ENCODE results near the gene PCDH15.
"Not testable (repeated sequence)": the region's sequence is repeated elsewhere in the genome, so short reads cannot be mapped to it uniquely, and the experiment has no call there.

The PCDH15 gene

GRCh38 chr10:54415483-54415882 is 385.5 kb downstream of the PCDH15 start:
- no peaks in the 10 kb centered on the region for H3K36me3 ChIP-seq (ENCODE audit: control insufficient read depth in 2 of 2, insufficient read depth in 2 of 2, low read length in 2 of 2)

DNA sequence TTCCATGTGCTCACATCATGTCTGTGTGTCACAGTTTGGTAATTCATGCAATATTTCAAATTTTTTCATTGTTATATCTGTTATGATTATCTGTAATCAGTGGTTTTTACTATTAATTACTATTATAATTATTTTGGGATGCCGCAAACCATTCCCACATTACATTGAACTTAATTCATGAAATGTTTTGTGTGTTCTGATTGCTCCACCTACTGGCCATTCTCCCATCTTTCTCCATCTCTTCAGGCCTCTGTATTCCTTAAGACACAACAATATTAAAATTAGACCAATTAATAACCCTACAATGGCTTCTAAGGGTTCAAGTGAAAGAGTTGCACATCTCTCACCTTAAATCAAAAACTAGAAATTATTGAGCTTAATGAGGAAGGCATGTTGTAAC is 398.5 kb downstream of the PCDH15 start:
- Histone ChIP-seq H3K9me3 (ENCODE audit: control insufficient read depth in 2 of 2, low read length in 2 of 2) (no peaks in the 10 kb centered on the region), H3K36me3 (ENCODE audit: control insufficient read depth in 2 of 2, insufficient read depth in 2 of 2, low read length in 2 of 2) (no peaks in the 10 kb centered on the region), H3K27me3 (ENCODE audit: control insufficient read depth in 1 of 2, insufficient read depth in 2 of 2, low read length in 2 of 2) (no peaks in the 10 kb centered on the region), H3K9ac (ENCODE audit: low read length in 2 of 2) (no peak overlapping the region), H3K4me3 (ENCODE audit: low read length in 2 of 2) (no peak overlapping the region), H3K4me1 (ENCODE audit: control insufficient read depth, insufficient read depth, low read length) (no peaks in the 10 kb centered on the region), H3K27ac (ENCODE audit: low read length) (no peak overlapping the region)

More at GRCh38 chr10:54415483-54415882, 385.5 kb downstream of the PCDH15 start:
- Histone ChIP-seq H3K27ac (ENCODE audit: low read length) (no peak overlapping the region), H3K4me1 (ENCODE audit: control insufficient read depth, insufficient read depth, low read length) (no peaks in the 10 kb centered on the region), H3K4me3 (ENCODE audit: low read length in 2 of 2) (no peak overlapping the region), H3K9me3 (ENCODE audit: control insufficient read depth in 2 of 2, low read length in 2 of 2) (no peaks in the 10 kb centered on the region), H3K27me3 (ENCODE audit: control insufficient read depth in 1 of 2, insufficient read depth in 2 of 2, low read length in 2 of 2) (no peaks in the 10 kb centered on the region), H3K9ac (ENCODE audit: low read length in 2 of 2) (no peak overlapping the region)

DNA sequence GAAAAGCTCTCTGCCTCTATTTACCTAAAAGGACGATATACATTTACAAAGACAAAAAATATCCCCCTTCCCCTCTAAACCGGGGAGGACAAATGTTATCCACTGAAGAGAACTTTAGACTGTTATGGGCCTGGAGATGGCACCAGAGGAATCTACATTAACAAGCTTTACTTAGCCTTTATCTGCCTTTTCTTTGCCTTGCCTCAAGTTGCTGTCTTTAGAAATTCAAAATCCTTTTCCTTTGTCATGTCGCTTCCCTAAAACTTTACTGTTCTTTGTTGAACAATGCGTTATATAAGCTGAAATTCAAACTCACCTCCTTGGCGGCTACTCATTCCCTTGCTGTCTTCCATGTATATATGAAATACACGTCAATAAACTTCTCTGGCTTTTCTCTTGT is 405.0 kb downstream of the PCDH15 start:
- H3K36me3 ChIP-seq (ENCODE audit: control insufficient read depth in 2 of 2, insufficient read depth in 2 of 2, low read length in 2 of 2), result no peaks in the 10 kb centered on the region
- H3K9me3 ChIP-seq (ENCODE audit: control insufficient read depth in 2 of 2, low read length in 2 of 2), result no peaks in the 10 kb centered on the region
- no peak overlapping the region for H3K27ac ChIP-seq (ENCODE audit: low read length)
- H3K27me3 ChIP-seq (ENCODE audit: control insufficient read depth in 1 of 2, insufficient read depth in 2 of 2, low read length in 2 of 2), result no peaks in the 10 kb centered on the region
- no peak overlapping the region for H3K4me3 ChIP-seq (ENCODE audit: low read length in 2 of 2)
- H3K9ac ChIP-seq (ENCODE audit: low read length in 2 of 2), result no peak overlapping the region
- H3K4me1 ChIP-seq (ENCODE audit: control insufficient read depth, insufficient read depth, low read length), result no peaks in the 10 kb centered on the region

- not testable (repeated sequence) for H3K36me3 ChIP-seq (ENCODE audit: control insufficient read depth in 2 of 2, insufficient read depth in 2 of 2, low read length in 2 of 2); H3K27me3 ChIP-seq (ENCODE audit: control insufficient read depth in 1 of 2, insufficient read depth in 2 of 2, low read length in 2 of 2)
These were observed 406.4 kb downstream of the PCDH15 start for GRCh38 chr10:54394598-54394997.

DNA sequence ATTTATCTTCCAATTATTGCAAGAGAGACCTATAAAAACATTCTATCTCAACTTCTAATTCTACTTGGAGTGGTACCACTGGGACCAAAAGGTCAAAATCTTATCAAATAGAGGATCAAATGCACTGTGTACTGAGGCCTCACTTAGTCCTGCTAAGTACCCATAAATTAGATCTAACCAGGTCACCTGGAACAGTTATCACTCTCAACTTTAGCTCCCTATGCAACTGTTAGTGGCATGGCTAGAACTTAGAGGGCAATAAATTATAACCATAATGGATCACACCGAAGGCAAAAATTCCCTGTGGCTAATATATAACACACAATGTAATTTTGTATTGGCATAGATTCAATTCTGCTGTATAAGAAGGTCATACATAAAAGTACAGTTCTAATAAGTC is 428.9 kb downstream of the PCDH15 start:
- no peaks in the 10 kb centered on the region for H3K4me1 ChIP-seq (ENCODE audit: control insufficient read depth, insufficient read depth, low read length)
- H3K27me3 ChIP-seq (ENCODE audit: control insufficient read depth in 1 of 2, insufficient read depth in 2 of 2, low read length in 2 of 2), result no peaks in the 10 kb centered on the region
- H3K27ac ChIP-seq (ENCODE audit: low read length), result no peak overlapping the region
- no peaks in the 10 kb centered on the region for H3K9me3 ChIP-seq (ENCODE audit: control insufficient read depth in 2 of 2, low read length in 2 of 2)
- H3K9ac ChIP-seq (ENCODE audit: low read length in 2 of 2), result no peak overlapping the region
- H3K4me3 ChIP-seq (ENCODE audit: low read length in 2 of 2), result no peak overlapping the region
- H3K36me3 ChIP-seq (ENCODE audit: control insufficient read depth in 2 of 2, insufficient read depth in 2 of 2, low read length in 2 of 2), result no peaks in the 10 kb centered on the region

More at GRCh38 chr10:54394598-54394997, 406.4 kb downstream of the PCDH15 start:
- H3K9ac ChIP-seq (ENCODE audit: low read length in 2 of 2); H3K4me1 ChIP-seq (ENCODE audit: control insufficient read depth, insufficient read depth, low read length); H3K4me3 ChIP-seq (ENCODE audit: low read length in 2 of 2); H3K27ac ChIP-seq (ENCODE audit: low read length); H3K9me3 ChIP-seq (ENCODE audit: control insufficient read depth in 2 of 2, low read length in 2 of 2): not testable (repeated sequence)

- Histone ChIP-seq H3K4me3 (ENCODE audit: low read length in 2 of 2) (no peak overlapping the region), H3K36me3 (ENCODE audit: control insufficient read depth in 2 of 2, insufficient read depth in 2 of 2, low read length in 2 of 2) (no peaks in the 10 kb centered on the region), H3K27me3 (ENCODE audit: control insufficient read depth in 1 of 2, insufficient read depth in 2 of 2, low read length in 2 of 2) (no peaks in the 10 kb centered on the region), H3K4me1 (ENCODE audit: control insufficient read depth, insufficient read depth, low read length) (no peaks in the 10 kb centered on the region), H3K9me3 (ENCODE audit: control insufficient read depth in 2 of 2, low read length in 2 of 2) (no peaks in the 10 kb centered on the region), H3K9ac (ENCODE audit: low read length in 2 of 2) (no peak overlapping the region), H3K27ac (ENCODE audit: low read length) (no peak overlapping the region)
These were observed 432.0 kb downstream of the PCDH15 start for GRCh38 chr10:54368984-54369383.

DNA sequence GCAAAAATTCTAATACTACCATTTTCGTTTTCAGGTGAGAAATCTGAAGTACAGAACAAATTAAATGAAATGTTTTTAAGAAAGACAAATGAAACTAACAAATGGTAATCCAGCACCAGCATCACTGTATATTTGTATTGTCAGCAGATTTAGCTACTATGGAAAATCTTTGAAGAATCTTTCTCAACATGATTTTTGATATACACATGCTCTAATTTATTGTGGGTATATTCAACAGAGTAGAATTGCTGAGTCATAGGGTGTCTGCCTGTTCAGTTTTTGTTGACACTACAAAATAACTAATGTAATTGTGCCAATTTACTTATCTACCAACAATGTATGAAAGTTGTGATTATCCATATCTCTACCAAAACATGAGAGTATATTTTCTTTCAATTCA is 437.6 kb downstream of the PCDH15 start:
- H3K36me3 ChIP-seq (ENCODE audit: control insufficient read depth in 2 of 2, insufficient read depth in 2 of 2, low read length in 2 of 2), result no peaks in the 10 kb centered on the region
- no peak overlapping the region for H3K4me3 ChIP-seq (ENCODE audit: low read length in 2 of 2)
- H3K27ac ChIP-seq (ENCODE audit: low read length), result no peak overlapping the region
- H3K27me3 ChIP-seq (ENCODE audit: control insufficient read depth in 1 of 2, insufficient read depth in 2 of 2, low read length in 2 of 2), result no peaks in the 10 kb centered on the region
- no peak overlapping the region for H3K9ac ChIP-seq (ENCODE audit: low read length in 2 of 2)
- H3K9me3 ChIP-seq (ENCODE audit: control insufficient read depth in 2 of 2, low read length in 2 of 2), result no peaks in the 10 kb centered on the region
- no peaks in the 10 kb centered on the region for H3K4me1 ChIP-seq (ENCODE audit: control insufficient read depth, insufficient read depth, low read length)

DNA sequence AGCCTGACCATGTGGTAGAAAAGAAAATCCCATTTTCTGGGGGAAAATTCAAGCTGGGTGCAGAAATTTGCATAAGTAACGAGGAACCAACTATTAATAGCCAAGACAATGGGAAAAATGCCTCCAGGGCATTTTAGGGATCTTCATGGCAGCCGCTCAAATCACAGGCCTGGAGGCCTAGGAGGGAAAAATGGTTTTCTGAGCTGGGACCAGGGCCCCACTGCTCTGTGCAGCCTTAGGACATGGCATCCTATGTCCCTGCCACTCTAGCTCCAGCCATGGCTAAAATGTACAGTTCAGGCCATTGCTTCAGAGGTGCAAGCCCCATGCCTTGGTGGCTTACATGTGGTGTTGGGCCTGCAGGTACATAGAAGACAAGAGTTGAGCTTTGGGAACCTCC is 459.0 kb downstream of the PCDH15 start:
- no peak overlapping the region for H3K4me3 ChIP-seq (ENCODE audit: low read length in 2 of 2)
- H3K36me3 ChIP-seq (ENCODE audit: control insufficient read depth in 2 of 2, insufficient read depth in 2 of 2, low read length in 2 of 2), result no peaks in the 10 kb centered on the region
- no peak overlapping the region for H3K27ac ChIP-seq (ENCODE audit: low read length)
- H3K4me1 ChIP-seq (ENCODE audit: control insufficient read depth, insufficient read depth, low read length), result no peaks in the 10 kb centered on the region
- no peaks in the 10 kb centered on the region for H3K27me3 ChIP-seq (ENCODE audit: control insufficient read depth in 1 of 2, insufficient read depth in 2 of 2, low read length in 2 of 2)
- no peaks in the 10 kb centered on the region for H3K9me3 ChIP-seq (ENCODE audit: control insufficient read depth in 2 of 2, low read length in 2 of 2)
- no peak overlapping the region for H3K9ac ChIP-seq (ENCODE audit: low read length in 2 of 2)

- H3K4me1 ChIP-seq (ENCODE audit: control insufficient read depth, insufficient read depth, low read length), result no peaks in the 10 kb centered on the region
- no peaks in the 10 kb centered on the region for H3K27me3 ChIP-seq (ENCODE audit: control insufficient read depth in 1 of 2, insufficient read depth in 2 of 2, low read length in 2 of 2)
- no peak overlapping the region for H3K9ac ChIP-seq (ENCODE audit: low read length in 2 of 2)
- H3K27ac ChIP-seq (ENCODE audit: low read length), result no peak overlapping the region
- no peak overlapping the region for H3K4me3 ChIP-seq (ENCODE audit: low read length in 2 of 2)
- H3K36me3 ChIP-seq (ENCODE audit: control insufficient read depth in 2 of 2, insufficient read depth in 2 of 2, low read length in 2 of 2), result no peaks in the 10 kb centered on the region
- H3K9me3 ChIP-seq (ENCODE audit: control insufficient read depth in 2 of 2, low read length in 2 of 2), result no peaks in the 10 kb centered on the region
These were observed 465.7 kb downstream of the PCDH15 start for GRCh38 chr10:54335296-54335695.

DNA sequence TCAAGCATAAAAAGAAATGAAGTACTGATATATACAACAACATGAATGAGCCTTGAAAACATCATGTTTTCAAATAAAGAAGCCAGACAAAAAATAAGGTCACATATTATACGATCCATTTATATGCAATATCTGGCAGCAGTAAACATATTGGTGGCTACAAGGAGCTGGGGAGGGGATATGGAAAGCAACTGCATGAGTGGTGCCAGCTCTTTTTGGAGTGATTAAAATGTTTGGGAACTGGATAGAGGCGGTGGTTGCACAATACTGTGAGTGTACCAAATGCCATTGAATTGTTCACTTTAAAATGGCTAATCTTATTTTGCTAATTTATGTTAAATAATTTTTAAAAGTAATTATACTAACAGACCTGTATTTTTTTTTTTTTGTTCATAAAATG is 481.7 kb downstream of the PCDH15 start:
- H3K4me1 ChIP-seq (ENCODE audit: control insufficient read depth, insufficient read depth, low read length), result no peaks in the 10 kb centered on the region
- no peak overlapping the region for H3K9ac ChIP-seq (ENCODE audit: low read length in 2 of 2)
- H3K27me3 ChIP-seq (ENCODE audit: control insufficient read depth in 1 of 2, insufficient read depth in 2 of 2, low read length in 2 of 2), result no peaks in the 10 kb centered on the region
- no peaks in the 10 kb centered on the region for H3K9me3 ChIP-seq (ENCODE audit: control insufficient read depth in 2 of 2, low read length in 2 of 2)
- H3K27ac ChIP-seq (ENCODE audit: low read length), result no peak overlapping the region
- H3K4me3 ChIP-seq (ENCODE audit: low read length in 2 of 2), result no peak overlapping the region
- H3K36me3 ChIP-seq (ENCODE audit: control insufficient read depth in 2 of 2, insufficient read depth in 2 of 2, low read length in 2 of 2), result no peaks in the 10 kb centered on the region

- Histone ChIP-seq H3K9ac (ENCODE audit: low read length in 2 of 2) (no peak overlapping the region), H3K27ac (ENCODE audit: low read length) (no peak overlapping the region), H3K9me3 (ENCODE audit: control insufficient read depth in 2 of 2, low read length in 2 of 2) (no peaks in the 10 kb centered on the region), H3K4me3 (ENCODE audit: low read length in 2 of 2) (no peak overlapping the region), H3K4me1 (ENCODE audit: control insufficient read depth, insufficient read depth, low read length) (no peaks in the 10 kb centered on the region), H3K36me3 (ENCODE audit: control insufficient read depth in 2 of 2, insufficient read depth in 2 of 2, low read length in 2 of 2) (no peaks in the 10 kb centered on the region), H3K27me3 (ENCODE audit: control insufficient read depth in 1 of 2, insufficient read depth in 2 of 2, low read length in 2 of 2) (no peaks in the 10 kb centered on the region)
These were observed 482.6 kb downstream of the PCDH15 start for GRCh38 chr10:54318470-54318869.

DNA sequence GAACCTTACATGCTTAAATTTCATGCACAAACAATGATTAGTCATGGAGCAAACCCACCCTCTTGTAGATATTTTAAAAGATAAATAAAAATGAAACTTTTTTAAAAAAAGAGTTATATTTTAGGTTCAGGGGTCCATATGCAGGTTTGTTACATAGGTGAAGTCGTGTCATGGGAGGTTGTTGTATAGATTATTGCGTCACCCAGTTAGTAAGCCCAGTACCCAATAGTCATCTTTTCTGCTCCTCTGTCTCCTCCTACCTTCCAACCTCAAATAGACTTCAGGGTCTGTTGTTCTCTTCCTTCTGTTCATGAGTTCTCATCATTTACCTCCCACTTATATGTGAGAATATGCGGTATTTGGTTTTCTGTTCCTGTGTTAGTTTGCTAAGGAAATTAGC is 486.6 kb downstream of the PCDH15 start:
- Histone ChIP-seq H3K9me3 (ENCODE audit: control insufficient read depth in 2 of 2, low read length in 2 of 2) (no peaks in the 10 kb centered on the region), H3K9ac (ENCODE audit: low read length in 2 of 2) (no peak overlapping the region), H3K27ac (ENCODE audit: low read length) (no peak overlapping the region), H3K27me3 (ENCODE audit: control insufficient read depth in 1 of 2, insufficient read depth in 2 of 2, low read length in 2 of 2) (no peaks in the 10 kb centered on the region), H3K4me1 (ENCODE audit: control insufficient read depth, insufficient read depth, low read length) (no peaks in the 10 kb centered on the region), H3K4me3 (ENCODE audit: low read length in 2 of 2) (no peak overlapping the region), H3K36me3 (ENCODE audit: control insufficient read depth in 2 of 2, insufficient read depth in 2 of 2, low read length in 2 of 2) (no peaks in the 10 kb centered on the region)

Data from stomach smooth muscle (tissue), 2 donors.